ENCODE measurements around the gene CDH26.
"Not testable (repeated sequence)": the region's sequence is repeated elsewhere in the genome, so short reads cannot be mapped to it uniquely, and the experiment has no call there.

CDH26 gene

DNA sequence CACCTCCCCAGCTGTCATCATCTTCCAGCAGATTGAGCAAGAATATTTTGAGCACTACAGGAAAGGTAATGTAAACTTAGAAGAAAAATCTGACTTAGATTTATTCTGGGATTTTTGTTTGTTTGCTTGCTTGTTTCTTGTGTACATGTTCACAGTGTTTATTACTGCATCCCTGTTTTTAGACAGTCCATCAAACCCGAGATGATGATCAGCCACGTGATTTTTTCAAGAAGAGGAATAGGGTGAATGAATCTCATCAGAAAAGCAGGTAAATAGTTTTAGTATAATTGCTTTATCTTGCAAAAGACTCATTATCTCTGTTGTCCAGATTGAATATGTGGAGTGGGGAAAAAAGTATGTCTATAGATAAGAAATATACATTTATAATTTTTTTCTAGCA is 16.0 kb upstream of the CDH26 start:
- no peak for DNase-seq

DNA sequence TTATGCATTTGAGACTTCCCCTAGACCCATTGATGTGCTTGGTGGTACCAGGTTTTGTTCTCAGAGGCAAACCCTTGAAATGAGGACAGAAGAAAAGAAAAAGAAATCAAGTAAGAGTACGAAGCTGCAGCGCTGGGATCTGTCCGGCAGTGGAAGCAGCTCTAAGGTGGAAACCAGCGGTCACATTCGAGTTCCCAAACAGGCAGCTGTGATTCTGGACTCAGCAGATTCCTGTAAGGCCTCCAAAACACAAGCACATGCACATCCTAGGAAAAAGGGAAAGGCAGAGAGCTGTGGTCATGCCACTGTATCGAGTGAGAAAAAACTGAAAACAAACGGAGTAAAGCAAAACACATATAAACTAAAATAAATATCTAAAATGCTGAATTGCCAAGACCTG is 13.5 kb upstream of the CDH26 start:
- DNase-seq: no peak

GRCh38 chr20:59945175-59945574 is 13.0 kb upstream of the CDH26 start:
- DNase-seq: no peak

GRCh38 chr20:59945731-59946130 is 12.5 kb upstream of the CDH26 start:
- DNase-seq: no peak

GRCh38 chr20:59947376-59947775 is 10.8 kb upstream of the CDH26 start:
- no peak for DNase-seq

DNA sequence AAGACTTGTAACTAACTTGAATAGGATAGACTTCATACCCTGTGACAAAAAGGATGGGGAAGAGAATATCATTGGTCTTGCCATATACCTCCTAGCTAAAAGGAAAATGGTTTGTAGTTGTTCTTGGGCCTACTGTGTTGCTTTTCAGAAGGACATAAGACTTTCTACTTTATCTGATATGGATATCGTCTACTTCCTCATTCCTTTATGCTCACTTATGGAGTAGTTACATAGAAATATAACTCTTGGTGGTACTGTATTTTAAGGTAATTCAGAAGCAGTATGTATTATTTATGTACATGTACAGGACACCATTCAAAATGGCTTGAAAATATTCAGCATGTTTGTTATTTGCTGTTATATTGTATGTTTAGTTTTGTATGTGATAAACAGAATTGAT is 10.0 kb upstream of the CDH26 start:
- no peak for DNase-seq

DNA sequence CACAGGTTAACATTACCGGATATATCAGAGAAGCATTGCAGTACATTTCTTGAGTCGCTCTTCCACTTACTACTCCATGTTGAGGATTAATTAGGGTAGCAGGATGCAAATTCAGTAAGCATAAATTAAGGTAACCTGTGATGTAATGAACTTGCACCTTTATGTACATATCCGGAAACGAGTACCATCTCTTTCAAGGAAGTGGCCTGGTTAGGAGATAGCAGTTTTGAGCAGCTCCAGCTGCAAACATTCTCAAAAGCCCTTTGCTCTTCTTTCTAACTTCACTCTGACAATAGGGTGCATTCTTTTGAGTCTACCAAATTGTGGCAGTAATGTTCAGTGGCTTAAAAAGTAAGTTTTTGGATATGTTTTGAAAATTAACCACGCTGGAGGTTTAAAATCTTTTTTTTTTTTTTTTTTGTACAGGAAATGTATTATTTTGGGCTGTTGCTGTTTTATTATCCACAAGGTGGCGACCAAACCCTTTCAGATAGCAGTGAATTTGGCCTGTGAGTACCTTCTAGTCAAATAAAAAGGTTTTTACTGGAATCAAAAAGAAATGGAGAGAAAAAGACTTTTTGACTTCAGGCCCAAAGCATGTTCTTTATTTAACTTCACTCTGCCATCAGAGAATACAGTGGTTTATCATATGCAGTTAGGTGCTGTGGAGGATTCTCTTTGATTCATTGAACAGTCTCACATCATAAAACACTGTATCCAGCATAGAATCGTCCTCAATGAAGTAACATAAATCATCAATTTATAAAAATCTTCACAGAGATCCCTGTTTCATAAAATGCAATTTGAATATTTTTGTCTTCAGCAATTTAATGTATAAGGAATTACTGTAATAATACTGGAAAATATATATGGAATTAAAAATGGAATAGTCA is 9.1 kb upstream of the CDH26 start:
- no peak for DNase-seq

DNA sequence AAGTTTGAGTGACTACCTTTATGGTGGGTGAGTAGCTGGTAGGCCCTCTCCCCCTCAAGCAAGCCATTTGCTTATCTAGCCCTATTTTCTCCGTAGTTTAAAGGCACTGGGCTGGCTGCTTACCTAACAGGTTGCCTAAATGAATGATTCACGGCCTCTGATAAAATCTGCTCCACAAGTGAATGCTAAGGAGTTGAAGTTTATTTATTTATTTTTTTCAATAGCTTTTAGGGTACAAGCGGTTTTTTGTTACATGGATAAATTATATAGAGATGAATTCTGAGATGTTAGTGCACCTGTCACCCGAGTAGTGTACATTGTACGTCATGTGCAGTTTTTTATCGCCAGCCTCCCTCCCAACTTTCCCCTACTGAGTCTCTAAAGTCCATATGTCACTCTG is 8.3 kb upstream of the CDH26 start:
- DNase-seq: no peak

- DNase-seq: no peak
Measured at GRCh38 chr20:59954718-59955117, 3.5 kb upstream of the CDH26 start.

DNA sequence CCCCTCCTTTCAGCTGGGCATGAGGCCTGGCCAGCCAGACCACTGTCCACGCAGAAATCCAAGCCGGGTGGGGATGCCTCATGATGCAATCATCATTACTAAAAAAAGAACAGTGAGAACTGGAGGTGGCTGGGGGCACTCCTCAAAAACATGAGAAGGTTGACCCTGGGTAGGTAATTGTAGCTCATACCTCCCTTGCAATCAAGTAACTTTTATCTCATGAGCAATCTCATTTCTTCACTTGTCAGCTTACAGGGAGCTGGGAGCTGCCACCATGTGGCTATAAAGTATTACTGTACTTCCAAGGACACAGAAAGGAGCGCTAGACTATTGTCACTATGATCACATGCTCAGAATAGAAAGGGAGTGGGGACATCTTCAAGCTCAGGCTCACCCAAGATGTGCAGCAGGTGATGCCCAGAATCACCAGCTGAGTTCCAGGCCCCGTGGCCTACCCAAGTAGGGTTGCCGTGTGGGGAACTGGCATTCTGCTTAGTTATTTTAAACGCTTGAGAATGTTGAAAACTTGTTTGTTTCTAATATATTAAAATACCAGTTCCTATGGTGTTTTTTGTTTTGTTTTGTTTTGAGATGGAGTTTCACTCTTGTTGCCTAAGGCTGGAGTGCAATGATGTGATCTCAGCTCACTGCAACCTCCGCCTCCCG is 3.0 kb upstream of the CDH26 start:
- DNase-seq: no peak

GRCh38 chr20:59957568-59957967 is 655 bp upstream of the CDH26 start:
- DNase-seq: not testable (repeated sequence)

DNA sequence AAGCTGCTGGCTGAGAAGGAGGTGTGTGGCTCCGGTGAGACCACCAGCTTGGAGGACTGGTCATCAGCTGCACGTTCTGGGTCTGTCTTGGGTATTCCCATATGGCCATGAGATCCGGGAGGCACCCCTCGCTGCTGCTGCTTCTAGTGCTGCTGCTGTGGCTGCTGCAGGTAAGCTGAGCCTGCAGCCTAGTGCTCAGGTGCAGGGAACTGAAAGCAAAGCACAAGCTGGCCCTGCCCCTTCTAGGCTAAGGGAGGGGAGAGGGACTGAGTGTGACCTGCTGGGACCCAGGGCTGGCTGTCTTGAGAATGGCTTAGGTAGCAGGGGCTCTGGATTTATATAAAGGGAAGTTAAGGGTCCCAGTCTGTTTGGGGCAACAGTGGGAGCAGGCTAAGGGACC is 403 bp downstream of the CDH26 start:
- no peak for DNase-seq

- no peak for DNase-seq
Measured at GRCh38 chr20:59961423-59961822, 3.2 kb downstream of the CDH26 start.

- no peak for DNase-seq
Measured at GRCh38 chr20:59962155-59962554, 3.9 kb downstream of the CDH26 start.

DNA sequence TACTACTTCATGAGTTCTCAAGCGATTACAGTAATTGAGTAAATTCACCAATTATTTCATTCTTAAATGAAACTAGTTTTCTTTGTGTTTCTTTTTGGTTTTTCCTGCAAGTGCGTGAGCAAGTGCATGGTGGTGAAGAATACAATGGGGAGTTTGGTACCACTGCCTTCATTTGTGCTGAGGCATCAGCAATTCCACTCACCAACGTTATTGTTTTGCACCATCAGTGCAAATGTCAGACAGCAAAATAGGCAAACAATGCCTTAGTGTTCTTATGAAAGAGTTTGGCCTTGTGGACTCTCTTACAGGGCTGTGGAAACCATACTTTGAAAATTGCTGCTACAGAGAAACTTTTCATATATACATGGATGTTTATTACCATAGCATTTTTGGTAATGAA is 8.2 kb downstream of the CDH26 start:
- no peak for DNase-seq

DNA sequence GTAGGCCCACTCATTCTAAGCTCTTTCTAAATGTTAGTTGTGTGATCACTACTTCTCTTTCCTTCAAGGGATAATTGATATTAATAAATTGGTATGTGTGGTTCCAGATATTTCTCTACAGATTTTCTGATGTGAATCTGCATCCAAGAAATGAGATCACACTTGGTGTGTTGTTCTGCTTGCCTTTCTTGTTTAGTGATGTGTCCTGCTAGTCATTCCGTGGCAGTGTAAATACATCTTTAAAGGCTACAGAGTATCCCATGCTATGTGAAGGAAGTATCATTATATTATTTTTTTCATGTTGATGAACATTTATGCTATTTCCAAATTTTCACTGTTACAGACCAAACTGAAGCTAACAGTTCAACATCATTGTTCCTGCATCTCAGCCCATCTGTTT is 13.2 kb downstream of the CDH26 start:
- no peak for DNase-seq

DNA sequence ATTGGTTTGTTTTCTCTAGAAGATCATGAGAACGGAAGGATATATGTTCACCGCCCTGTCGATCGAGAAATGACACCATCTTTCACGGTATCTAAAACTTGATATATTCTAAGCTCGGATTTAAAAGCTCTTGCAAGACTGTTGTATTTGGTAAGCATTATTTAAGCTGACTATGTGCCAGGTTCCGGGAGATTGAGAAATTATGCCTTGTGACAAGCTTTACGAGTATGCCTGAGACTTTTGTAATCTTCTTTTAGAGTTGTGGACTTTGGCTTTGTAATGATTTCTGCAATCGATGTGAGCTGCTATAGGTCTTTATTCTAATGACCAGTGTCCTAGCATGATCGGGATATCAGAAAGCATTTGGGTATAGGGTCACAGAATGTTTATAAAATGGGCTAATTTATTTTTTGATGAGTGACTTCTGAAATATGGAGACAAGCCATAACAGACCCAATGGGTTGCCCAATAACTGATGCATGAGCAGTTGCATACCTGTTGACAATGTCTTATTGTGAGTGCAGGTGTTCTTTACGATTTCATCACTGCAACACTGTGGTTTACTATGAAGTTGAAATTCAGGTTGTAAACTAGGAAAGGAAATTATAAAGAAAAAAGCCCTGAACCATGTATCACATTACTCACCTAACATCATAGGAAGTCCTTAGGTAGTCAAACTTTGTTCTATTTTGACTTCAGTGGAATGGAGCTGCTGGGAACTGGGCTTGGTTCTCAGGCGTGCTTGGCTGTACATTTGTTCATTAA is 14.0 kb downstream of the CDH26 start:
- no peak for DNase-seq

DNA sequence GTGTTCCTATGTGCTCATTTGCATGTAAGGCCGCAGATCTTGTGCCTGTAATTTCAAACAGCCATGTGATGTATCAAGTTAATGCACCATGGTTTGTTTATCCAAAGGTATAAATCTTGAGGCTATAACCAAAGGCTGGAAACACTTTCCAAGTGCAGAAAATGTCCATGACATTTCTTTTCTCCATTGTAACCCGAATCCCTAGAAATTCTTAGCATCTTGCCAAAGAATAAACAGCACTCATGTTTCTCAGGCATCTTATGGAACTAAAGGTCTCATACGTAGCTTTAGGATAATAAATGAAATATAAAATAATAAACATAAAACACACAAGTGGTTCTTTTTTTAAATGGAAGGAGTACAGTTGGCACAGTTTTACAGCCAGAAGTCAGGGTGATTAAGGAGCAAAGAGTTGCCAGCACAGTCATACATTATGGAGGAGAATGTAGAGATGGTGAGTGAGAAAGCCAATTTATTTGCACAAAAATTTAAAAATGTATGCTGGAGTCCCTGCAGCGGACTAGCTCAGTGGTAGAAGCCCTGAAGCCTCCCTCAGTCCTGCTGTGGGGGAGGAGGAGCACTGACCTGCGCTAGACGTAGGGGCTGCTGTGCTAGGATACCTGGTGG is 18.0 kb downstream of the CDH26 start:
- no peak for DNase-seq

GRCh38 chr20:59977086-59977485 is 18.9 kb downstream of the CDH26 start:
- no peak for DNase-seq

GRCh38 chr20:59983076-59983475 is 24.9 kb downstream of the CDH26 start:
- no peak for DNase-seq

- DNase-seq: no peak
Measured at GRCh38 chr20:59984541-59984940, 26.3 kb downstream of the CDH26 start.

GRCh38 chr20:59985164-59985563 is 26.9 kb downstream of the CDH26 start:
- DNase-seq: no peak

DNA sequence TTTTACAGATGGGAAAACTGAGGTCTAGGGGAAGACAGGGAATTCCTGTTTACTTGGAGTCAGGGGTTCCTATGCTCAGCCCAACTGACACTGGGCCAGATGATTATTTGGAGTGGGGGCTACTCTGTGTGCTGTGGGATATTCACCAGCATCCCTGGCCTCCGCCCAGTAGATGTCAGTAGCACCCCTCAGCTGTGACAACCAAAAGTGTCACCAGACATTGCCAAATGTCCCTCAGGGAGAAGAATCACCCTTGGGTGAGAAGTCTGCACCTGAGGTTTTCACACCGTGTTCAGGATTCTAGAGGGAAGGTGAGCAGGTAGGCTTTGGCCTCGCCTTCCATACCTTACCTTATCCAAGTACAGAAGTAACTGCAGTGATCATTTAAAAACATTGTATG is 27.6 kb downstream of the CDH26 start:
- DNase-seq: no peak

All from activated CD8-positive, alpha-beta memory T cell treated with anti-CD3 and anti-CD28 coated beads, Interleukin-2, amount 50 U/mL, for 4 hours (primary cell).